Colonic mucosa (tissue), 4 donors: ENCODE results near the gene ACBD5. TPM values are rescaled to one million over a fixed set of nuclear protein-coding genes. Genes with fewer than 3 reads are reported as not detected.

Source experiments
- DNase-seq: peaks from one replicate; pipeline ENCODE4 v3.0.0-alpha.2; 2020
- H3K27ac ChIP-seq: fragments of 200-600 bp; one replicate; pipeline ENCODE4 v1.8.0; 2021
- H3K27me3 ChIP-seq: fragments of 200-600 bp; one replicate; pipeline ENCODE4 v1.8.0; 2021
- H3K36me3 ChIP-seq: fragments of 200-600 bp; one replicate; pipeline ENCODE4 v1.8.0; 2021
- H3K4me1 ChIP-seq: fragments of 200-600 bp; one replicate; pipeline ENCODE4 v1.8.0; 2021; ENCODE audit warnings: mild to moderate bottlenecking
- H3K4me3 ChIP-seq: fragments of 200-600 bp; one replicate; pipeline ENCODE4 v1.8.0; 2021
- H3K9ac ChIP-seq, 2 donors: one replicate each; pipeline ENCODE4 v1.7.0; 2013; ENCODE audit warnings: control low read depth in 2 of 2, low read depth in 2 of 2, low read length in 2 of 2
- H3K9me3 ChIP-seq: fragments of 200-600 bp; one replicate; pipeline ENCODE4 v1.8.0; 2021
- intact Hi-C: fragments of 100-400 bp; cut with DNase I; formaldehyde crosslinking; loops from one replicate; pipeline ENCODE4 v1.14.1; 2022
- total RNA-seq, 2 donors: library from RNA; stranded (reverse); fragmentation: NEBNext Ultra II Directional in 1 of 2; extraction: Animal tissue kit (Norgen Biotek cat#: 25700) in 1 of 2; gene quantifications; one replicate each; pipeline ENCODE4 v1.2.1, GENCODE V29; 2021
- TF ChIP-seq, protein P1 (sequence below): fragments of 200-600 bp; IDR thresholded peaks from one replicate; pipeline ENCODE4 v1.8.0; 2022; ENCODE audit warnings: antibody characterized with exemption, mild to moderate bottlenecking
- donor health status: healthy.
- donor health status: DM: no; HTN: no; CAD: no.
- donor health status: DM: no; HTN: no; CAD: no.

ACBD5 gene
- total RNA-seq, 2 donors from 2014 or later, result 32.3 to 52.4 TPM

DNA sequence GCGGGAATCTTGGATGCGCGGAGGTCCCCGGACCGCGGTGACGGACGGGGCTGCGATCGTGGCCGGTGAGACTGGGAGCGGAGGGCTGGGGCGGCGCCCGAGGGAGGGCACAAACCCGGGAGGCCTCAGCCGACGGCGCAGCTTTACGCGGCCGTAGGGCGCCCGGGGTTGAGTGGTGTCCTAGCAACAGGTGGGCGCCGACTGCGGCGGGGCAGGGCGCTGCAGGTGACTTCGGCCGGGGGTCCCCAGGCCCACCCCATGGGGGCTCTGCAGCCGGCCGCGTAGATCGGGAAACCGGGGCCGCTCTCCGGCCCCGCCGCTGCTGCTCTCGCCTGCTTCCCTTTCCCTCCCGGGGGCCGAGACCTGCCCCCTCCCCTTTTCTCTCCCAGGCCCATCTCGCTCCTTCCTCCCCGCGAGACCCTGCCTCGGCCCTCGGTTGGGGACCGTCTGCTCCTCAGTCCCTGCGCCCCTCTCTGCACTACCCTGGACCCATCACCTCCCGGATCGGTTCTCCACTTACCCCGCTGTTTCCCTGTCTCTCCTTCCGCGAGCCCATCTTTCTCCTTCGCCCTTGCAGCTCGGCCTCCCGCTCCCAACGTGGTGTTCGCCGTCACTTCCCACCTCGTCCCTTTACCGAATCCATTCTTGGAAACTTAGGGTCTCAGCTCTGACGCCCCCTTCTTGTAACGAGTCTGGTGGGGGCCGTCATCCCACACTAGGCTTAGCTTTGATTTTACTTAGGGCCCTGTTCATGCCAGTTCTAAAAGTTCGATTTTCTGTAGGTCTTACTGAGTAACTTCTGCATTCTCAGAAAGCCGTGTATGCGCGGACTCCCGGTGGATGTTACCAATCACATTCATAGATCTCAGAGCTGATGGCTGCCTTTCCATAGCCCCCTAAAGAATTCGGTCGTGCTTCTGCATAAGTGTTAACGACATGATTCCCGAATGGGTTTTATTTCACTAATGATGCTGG, 18.5 kb upstream of the ACBD5 start:
- H3K27me3 ChIP-seq, result peaks cover 24% of the 10 kb centered on the region
- H3K9me3 ChIP-seq, result no peaks in the 10 kb centered on the region
- H3K27ac ChIP-seq, result no peak overlapping the region
- no peaks in the 10 kb centered on the region for H3K36me3 ChIP-seq
- TF ChIP-seq, protein P1, sequence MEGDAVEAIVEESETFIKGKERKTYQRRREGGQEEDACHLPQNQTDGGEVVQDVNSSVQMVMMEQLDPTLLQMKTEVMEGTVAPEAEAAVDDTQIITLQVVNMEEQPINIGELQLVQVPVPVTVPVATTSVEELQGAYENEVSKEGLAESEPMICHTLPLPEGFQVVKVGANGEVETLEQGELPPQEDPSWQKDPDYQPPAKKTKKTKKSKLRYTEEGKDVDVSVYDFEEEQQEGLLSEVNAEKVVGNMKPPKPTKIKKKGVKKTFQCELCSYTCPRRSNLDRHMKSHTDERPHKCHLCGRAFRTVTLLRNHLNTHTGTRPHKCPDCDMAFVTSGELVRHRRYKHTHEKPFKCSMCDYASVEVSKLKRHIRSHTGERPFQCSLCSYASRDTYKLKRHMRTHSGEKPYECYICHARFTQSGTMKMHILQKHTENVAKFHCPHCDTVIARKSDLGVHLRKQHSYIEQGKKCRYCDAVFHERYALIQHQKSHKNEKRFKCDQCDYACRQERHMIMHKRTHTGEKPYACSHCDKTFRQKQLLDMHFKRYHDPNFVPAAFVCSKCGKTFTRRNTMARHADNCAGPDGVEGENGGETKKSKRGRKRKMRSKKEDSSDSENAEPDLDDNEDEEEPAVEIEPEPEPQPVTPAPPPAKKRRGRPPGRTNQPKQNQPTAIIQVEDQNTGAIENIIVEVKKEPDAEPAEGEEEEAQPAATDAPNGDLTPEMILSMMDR, result no peak
- intact Hi-C loops, result no loop called here
- H3K4me3 ChIP-seq, result peak overlapping the region; percentile 44
- no peak for DNase-seq
- H3K4me1 ChIP-seq, result no peaks in the 10 kb centered on the region
- no peak overlapping the region for H3K9ac ChIP-seq

DNA sequence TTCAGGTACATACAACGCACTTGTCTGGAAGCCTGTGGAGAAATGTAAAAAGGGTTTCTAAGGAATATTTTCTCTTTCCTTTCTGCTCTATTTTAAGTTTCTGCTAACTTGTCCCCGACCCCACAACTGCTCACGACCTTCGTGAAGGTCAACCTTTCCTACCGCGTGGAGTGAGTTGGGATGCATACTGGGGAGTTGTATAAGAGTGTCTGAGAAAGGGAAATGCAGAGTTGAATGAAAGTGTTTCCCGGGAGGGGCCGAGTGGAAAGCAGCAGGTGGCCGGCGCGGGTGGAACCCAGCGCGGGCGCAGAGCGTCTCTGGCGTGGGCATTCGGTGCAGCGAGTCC, 17.9 kb upstream of the ACBD5 start:
- intact Hi-C loops, result no loop called here
- peak overlapping the region; percentile 44 for H3K4me3 ChIP-seq

DNA sequence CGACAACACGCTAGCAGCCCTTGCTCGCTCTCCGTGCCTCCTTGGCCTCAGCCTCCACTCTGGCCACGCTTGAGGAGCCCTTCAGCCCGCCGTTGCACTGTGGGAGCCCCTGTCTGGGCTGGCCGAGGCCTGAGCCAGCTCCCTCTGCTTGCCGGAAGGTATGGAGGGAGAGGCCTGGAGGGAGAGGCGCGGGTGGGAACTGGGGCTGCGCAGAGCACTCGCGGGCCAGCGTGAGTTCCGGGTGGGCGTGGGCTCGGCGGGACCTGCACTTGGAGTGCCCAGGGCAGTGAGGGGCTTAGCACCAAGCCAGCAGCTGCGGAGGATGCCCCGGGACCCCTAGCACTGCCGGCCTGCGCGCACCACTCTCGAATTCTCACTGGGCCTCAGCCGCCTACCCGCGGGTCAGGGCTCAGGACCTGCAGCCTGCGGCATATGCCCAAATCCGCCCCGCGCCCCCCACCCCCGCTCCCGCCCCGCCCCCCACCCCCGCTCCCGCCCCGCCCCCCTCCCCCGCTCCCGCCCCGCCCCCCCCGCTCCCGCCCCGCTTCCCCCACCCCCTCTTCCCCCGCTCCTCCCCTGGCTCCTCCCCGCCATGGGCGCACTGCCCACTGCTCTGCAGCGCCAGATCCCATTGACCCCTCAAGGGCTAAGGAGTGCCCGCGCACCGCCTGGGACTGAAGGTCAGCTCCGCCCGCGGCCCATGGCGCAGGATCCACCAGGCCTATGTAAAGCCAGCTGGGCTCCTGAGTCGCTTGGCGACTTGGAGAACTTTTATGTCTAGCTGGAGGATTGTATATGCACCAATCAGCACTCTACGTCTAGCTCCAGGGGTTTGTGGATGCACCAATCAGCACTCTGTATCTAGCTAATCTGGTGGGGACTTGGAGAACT, 15.9 kb upstream of the ACBD5 start:
- Histone ChIP-seq H3K27ac (no peak overlapping the region), H3K4me3 (no peak overlapping the region), H3K27me3 (peaks cover 24% of the 10 kb centered on the region), H3K36me3 (no peaks in the 10 kb centered on the region), H3K9ac (no peak overlapping the region), H3K9me3 (no peaks in the 10 kb centered on the region), H3K4me1 (no peaks in the 10 kb centered on the region)
- intact Hi-C loops, result no loop called here
- no peak for DNase-seq
- TF ChIP-seq, protein P1, result no peak

More for the DNA sequence above, 17.9 kb upstream of the ACBD5 start:
- no peak overlapping the region for H3K9ac ChIP-seq
- TF ChIP-seq, protein P1, result no peak
- no peaks in the 10 kb centered on the region for H3K9me3 ChIP-seq
- peaks cover 24% of the 10 kb centered on the region for H3K27me3 ChIP-seq
- no peak overlapping the region for H3K27ac ChIP-seq
- no peaks in the 10 kb centered on the region for H3K4me1 ChIP-seq
- DNase-seq, result no peak
- no peaks in the 10 kb centered on the region for H3K36me3 ChIP-seq

DNA sequence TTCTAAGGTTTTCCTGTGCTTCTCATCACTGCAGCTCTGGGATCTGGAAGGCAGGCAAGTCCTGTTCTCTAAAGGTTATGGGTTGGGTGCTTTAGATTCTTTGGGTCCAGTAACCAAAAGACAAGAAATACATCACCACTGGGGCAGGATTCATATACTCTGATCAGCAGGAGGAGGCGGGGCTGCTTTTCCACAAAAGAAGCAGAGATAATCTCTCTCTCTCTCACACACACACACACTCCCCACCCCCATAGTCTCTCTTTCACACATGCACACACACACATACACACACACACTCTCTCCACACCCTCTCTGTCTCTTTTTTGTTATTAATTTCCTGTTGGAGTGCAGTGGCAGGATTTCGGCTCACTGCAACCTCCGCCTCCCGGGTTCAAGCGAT, 13.0 kb upstream of the ACBD5 start:
- Histone ChIP-seq H3K36me3 (no peaks in the 10 kb centered on the region), H3K27ac (no peak overlapping the region), H3K9me3 (no peaks in the 10 kb centered on the region), H3K27me3 (peaks cover 3% of the 10 kb centered on the region), H3K4me1 (no peaks in the 10 kb centered on the region), H3K9ac (no peak overlapping the region), H3K4me3 (no peak overlapping the region)
- TF ChIP-seq, protein P1, result no peak
- DNase-seq, result no peak
- intact Hi-C loops, result no loop called here

DNA sequence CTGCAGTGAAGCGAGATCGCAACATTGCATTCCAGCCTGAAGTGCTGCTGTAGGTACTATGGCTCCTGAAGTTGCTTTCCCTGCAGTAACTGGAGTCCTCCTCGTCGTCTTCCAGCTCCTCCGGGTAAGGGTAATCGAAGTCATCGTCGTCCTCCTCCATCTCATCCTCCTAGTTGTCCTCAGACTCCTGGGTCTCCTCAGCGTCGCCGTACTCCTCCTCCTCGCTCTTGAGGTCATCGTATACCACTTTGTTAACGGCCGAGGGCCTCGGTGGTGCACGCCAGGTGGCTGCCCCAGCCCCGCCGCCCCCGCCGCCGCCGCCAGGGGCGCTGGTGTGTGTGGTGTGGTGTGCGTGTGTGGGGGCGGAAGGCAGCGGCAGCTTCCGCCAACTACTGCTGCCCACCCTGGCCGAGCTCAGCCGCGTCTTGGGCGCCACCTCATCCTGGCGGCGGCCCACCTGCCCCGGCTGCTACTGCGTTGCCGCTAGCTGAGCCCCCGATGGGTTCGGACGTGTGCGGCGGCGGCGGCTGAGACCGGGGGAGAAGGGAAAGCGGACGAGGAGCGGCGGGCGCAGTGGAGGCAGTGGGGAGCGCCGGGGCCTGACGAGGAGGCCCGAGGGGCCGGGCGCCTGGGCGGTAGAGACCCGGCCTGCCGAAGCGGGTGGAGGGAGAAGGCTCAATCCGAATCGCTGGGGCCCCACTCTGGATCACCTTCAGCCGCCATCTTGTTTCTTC, 11.8 kb upstream of the ACBD5 start:
- H3K27me3 ChIP-seq, result no peaks in the 10 kb centered on the region
- no peaks in the 10 kb centered on the region for H3K4me1 ChIP-seq
- H3K36me3 ChIP-seq, result no peaks in the 10 kb centered on the region
- peak overlapping the region; percentile 56 for H3K4me3 ChIP-seq
- intact Hi-C loops, result no loop called here
- TF ChIP-seq, protein P1, result peak; percentile 68
- H3K9ac ChIP-seq, result peak overlapping the region; percentile 58 to 90
- H3K9me3 ChIP-seq, result no peaks in the 10 kb centered on the region
- DNase-seq, result peak; percentile 85
- peak overlapping the region; percentile 53 for H3K27ac ChIP-seq
